HUES6 (cell line): ENCODE measurements around the gene STARD3.

Experiments used
- H3K27ac ChIP-seq: 2 replicates; pipeline ENCODE4 v1.7.0; 2013; ENCODE audit warnings: low read depth, mild to moderate bottlenecking, low read length, inconsistent platforms
- H3K27me3 ChIP-seq: 2 replicates; pipeline ENCODE4 v1.6.1; 2013; ENCODE audit warnings: low read length; ENCODE audit not compliant: control insufficient read depth, insufficient read depth
- H3K36me3 ChIP-seq: 2 replicates; pipeline ENCODE4 v1.6.1; 2013; ENCODE audit warnings: low read length; ENCODE audit not compliant: control insufficient read depth, insufficient read depth
- H3K4me1 ChIP-seq: 2 replicates; pipeline ENCODE4 v1.6.1; 2013; ENCODE audit warnings: low read length; ENCODE audit not compliant: control insufficient read depth, insufficient read depth
- H3K4me3 ChIP-seq: 2 replicates; pipeline ENCODE4 v1.5.1; 2013; ENCODE audit warnings: low read depth, low read length
- H3K9ac ChIP-seq: one replicate; pipeline ENCODE4 v1.6.1; 2013; ENCODE audit warnings: mild to moderate bottlenecking, low read length
- H3K9me3 ChIP-seq: 2 replicates; pipeline ENCODE4 v1.6.1; 2013; ENCODE audit warnings: low read depth, low read length; ENCODE audit not compliant: control insufficient read depth, insufficient read depth

Gene STARD3

DNA sequence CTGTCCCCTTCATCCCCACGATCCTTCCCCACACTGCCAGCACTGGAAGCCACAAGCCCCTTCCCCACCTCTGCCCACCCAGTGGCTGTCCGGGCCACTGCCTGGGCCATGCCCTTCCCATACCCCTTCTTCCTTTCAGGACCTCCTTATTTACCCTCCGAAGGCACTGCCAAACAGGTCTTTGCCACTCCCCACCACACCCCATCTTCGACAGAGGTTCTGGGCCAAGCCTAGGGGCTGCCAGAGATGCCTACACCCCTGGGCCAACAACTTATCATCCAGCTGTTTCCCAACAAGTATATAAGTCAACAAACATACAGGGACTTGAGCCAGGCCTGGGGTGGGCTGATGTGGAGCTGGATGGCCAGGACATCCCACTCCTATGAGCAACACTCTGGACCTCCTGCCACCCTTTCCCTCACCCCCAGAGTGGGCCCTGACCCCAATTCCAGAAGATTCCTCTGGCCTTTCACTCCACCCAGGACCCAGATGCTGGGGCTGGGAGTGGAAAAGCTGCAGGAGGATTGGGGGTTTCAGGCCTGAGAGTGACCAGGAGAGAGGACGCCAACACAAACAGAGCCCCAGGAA is 11.7 kb upstream of the STARD3 start:
- Histone ChIP-seq H3K36me3 (no peaks in the 10 kb centered on the region), H3K27ac (no peak overlapping the region), H3K9ac (no peak overlapping the region), H3K4me1 (peaks cover 38% of the 10 kb centered on the region), H3K4me3 (no peak overlapping the region), H3K27me3 (peaks cover 76% of the 10 kb centered on the region), H3K9me3 (no peaks in the 10 kb centered on the region)

DNA sequence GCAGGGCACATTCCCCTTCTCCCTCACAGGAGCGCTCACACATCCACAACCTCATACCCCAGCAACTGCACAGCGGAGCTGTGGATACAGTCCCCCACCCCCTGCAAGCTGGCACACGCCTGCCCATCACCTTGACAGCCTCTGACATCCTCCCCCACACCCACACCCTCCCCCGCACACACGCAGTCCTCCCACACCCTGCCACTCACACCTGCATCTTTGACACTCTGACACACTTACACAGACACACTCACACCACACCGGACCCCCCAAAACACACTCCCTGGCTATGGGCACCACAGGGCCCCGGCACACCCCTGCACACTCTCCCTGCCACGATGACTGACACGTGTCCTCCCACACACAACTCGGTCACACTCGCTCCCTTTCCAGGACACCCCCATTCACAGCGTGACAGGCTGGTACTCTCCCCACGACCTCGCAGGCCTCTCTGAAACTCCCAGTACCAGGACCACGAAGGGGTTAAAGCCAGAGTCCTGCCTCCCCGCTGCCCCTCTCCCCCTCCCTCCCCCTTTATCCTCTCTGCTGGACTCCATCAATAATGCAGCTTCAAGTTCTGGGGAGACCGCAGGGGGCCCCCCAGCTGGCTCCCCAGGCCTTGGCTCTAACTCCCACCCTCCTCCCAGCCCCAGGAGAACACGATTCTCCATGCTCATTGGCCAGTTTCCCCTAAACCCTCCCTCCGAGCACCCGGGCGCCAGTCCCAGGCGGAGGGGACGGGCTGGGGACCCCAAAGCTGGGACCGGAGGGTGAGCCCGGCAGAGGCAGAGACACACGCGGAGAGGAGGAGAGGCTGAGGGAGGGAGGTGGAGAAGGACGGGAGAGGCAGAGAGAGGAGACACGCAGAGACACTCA is 10.5 kb upstream of the STARD3 start, which contains the start of gene PPP1R1B:
Gene PPP1R1B, plus strand, starts transcription at position 782 of the 876 bp plus-strand sequence. CDS start 441 bp downstream, outside the sequence.
- Histone ChIP-seq H3K27me3 (peaks cover 65% of the 10 kb centered on the region), H3K9me3 (no peaks in the 10 kb centered on the region), H3K4me1 (peaks cover 45% of the 10 kb centered on the region), H3K36me3 (no peaks in the 10 kb centered on the region), H3K9ac (no peak within 1 kb of the TSS), H3K27ac (no peak within 1 kb of the TSS), H3K4me3 (peak within 1 kb of the TSS; percentile 75)

DNA sequence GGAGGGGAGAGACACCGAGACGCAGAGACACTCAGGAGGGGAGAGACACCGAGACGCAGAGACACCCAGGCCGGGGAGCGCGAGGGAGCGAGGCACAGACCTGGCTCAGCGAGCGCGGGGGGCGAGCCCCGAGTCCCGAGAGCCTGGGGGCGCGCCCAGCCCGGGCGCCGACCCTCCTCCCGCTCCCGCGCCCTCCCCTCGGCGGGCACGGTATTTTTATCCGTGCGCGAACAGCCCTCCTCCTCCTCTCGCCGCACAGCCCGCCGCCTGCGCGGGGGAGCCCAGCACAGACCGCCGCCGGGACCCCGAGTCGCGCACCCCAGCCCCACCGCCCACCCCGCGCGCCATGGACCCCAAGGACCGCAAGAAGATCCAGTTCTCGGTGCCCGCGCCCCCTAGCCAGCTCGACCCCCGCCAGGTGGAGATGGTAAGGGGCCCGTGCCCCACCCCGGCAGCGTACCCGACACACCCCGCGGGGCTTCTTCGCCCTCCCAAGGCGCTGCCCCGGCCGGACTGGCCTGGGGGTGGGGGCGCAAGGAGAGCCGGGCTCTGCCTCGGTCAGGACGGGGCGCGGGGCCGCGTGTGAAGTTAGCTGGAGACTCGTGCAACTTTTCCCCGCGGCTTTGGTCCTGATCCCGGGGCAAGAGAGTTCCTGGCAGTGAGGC is 9.8 kb upstream of the STARD3 start:
- no peaks in the 10 kb centered on the region for H3K36me3 ChIP-seq
- peaks cover 53% of the 10 kb centered on the region for H3K4me1 ChIP-seq
- peaks cover 61% of the 10 kb centered on the region for H3K27me3 ChIP-seq
- no peak overlapping the region for H3K9ac ChIP-seq
- no peaks in the 10 kb centered on the region for H3K9me3 ChIP-seq
- no peak overlapping the region for H3K27ac ChIP-seq
- peak overlapping the region; percentile 75 for H3K4me3 ChIP-seq

DNA sequence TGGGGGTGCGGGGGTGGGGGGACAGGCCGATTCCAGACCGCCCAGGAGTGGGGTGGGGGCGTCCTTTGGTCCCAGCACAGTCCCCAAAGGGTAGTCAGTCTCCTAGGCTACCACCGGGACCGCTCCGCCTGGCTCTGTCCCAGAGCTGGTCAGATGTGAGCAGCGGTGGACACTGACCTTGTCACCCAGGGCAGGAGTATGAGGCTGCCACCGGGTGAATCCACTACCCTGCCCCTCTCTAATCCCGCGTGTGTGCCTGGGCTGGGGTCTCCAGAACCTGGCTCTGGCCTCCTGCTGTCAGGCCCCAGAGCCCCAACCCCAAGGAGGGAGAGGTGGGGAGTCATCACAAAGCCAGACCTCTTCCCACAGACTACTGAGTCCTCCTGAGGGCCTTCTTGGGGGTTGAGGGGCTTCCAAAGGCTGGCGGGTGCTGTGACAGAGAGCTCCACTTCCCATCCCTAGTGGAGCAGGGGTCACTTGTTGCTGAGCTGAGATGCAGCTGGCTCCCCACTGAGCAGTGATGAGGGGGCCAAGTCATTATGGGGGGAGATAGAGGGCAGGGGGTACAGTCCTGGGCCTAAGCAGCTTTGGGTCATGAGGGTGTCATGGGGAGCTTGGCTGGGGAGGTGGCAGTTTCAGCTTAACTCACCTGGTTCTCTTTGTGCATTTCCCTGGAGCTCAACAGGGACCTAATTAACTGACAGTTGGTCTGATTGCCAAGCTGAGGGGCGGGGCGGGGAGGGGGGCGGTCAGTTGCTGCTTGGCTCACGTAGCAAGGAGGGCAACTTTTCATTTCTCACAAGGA is 9.0 kb upstream of the STARD3 start:
- H3K27ac ChIP-seq, result no peak overlapping the region
- no peak overlapping the region for H3K9ac ChIP-seq
- H3K27me3 ChIP-seq, result peaks cover 60% of the 10 kb centered on the region
- H3K36me3 ChIP-seq, result no peaks in the 10 kb centered on the region
- H3K4me1 ChIP-seq, result peaks cover 58% of the 10 kb centered on the region
- H3K9me3 ChIP-seq, result no peaks in the 10 kb centered on the region
- H3K4me3 ChIP-seq, result peak overlapping the region; percentile 75

DNA sequence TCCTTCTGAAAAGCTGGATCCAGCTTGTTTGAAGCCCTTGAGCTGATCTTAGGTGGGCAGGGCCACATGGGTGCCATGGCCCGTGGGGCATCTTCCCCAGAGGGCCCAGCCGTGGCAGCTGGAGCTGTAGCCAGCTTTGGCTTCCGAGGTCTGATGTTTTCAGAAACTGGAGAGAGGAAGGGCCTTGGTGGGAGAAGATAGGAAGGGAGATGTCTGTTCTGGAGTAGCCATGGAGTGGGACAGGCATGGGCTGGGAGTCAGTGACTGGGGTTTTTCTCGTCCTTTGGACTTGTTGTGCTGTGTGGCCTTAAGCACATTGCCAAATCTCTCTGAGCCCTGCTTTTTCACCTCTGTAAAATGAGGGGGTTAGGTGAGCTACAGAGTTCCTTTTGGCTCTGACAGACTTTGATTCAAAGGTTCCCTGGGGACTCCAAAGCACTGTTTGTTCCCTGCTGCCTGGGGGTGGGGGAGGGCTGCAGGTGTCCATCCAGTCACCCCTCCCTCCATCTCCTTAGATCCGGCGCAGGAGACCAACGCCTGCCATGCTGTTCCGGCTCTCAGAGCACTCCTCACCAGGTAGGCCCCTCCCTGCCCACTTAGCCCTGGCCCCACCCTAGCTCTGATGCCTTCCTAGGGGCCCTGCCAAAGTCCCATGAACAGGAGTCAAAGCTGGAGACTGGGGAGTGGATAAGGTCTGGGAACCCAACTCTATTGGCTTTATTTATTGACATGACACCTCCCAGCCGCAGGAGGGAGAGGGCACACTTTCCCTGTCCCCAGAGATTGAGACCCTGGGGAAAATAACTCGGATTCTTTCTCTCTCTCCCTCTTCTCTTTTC is 8.1 kb upstream of the STARD3 start:
- Histone ChIP-seq H3K9ac (no peak overlapping the region), H3K27me3 (peaks cover 54% of the 10 kb centered on the region), H3K27ac (no peak overlapping the region), H3K4me1 (peaks cover 54% of the 10 kb centered on the region), H3K9me3 (no peaks in the 10 kb centered on the region), H3K36me3 (no peaks in the 10 kb centered on the region), H3K4me3 (no peak overlapping the region)

DNA sequence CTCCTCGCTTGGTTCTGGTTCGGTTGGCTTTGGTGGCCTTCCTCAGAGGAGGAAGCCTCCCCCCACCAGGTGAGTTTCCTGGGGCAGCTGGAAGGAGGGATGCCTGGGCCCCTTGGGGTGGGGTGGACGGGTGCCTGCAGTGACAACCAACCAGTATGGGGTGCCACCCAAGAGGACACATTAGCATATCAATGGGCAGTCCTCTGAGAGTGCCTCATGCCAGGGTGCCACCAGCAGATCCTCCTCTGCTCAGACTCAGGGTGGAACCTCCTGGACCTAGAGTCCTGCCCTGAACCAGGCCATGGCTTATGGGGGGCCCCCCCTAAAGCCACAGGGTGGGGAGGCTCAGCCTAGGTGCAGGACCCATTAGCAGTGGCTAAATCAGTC is 7.5 kb upstream of the STARD3 start:
- Histone ChIP-seq H3K4me3 (no peak overlapping the region), H3K27me3 (peaks cover 49% of the 10 kb centered on the region), H3K36me3 (no peaks in the 10 kb centered on the region), H3K27ac (no peak overlapping the region), H3K4me1 (peaks cover 56% of the 10 kb centered on the region), H3K9ac (no peak overlapping the region), H3K9me3 (no peaks in the 10 kb centered on the region)

DNA sequence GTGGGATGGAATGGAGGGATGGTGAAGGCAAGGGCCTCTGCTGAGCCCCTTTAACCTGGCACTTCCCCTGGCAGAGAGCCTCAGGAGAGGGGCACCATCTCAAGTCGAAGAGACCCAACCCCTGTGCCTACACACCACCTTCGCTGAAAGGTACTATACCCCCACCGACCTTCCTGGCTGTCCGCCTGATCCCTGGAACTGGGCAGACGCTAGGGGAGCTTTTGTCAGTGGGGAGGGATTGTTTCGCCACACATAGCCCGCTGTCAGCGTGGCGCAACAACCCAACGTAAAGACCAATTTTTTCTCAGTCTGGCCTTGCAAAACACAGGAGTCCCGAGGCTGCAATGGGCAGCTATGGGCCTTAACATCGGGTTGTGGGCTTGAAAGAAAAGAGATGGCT is 7.0 kb upstream of the STARD3 start:
- Histone ChIP-seq H3K27me3 (peaks cover 45% of the 10 kb centered on the region), H3K9me3 (no peaks in the 10 kb centered on the region), H3K4me3 (no peak overlapping the region), H3K9ac (no peak overlapping the region), H3K4me1 (peaks cover 60% of the 10 kb centered on the region), H3K27ac (no peak overlapping the region), H3K36me3 (no peaks in the 10 kb centered on the region)

DNA sequence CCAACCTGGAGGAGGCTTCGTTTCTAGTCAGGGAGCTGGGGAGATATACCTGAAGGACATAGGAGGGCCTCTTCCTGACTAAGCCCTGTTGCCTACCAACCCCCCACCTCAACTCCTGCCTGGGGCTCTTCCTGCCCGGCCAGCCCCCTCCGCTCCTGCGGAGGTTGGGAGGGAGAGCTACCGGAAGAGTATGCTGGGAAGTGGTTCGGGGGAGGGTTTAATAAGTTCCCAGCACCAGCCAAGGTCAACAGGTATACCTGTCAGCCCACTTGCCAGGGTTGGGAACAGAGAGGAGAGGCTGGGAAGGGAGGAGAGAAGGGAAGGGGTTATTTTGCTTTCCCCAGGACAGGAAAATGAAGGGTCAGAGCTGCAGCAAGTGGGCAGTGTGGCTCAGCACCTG is 5.5 kb upstream of the STARD3 start:
- H3K4me1 ChIP-seq, result peaks cover 67% of the 10 kb centered on the region
- no peak overlapping the region for H3K9ac ChIP-seq
- no peaks in the 10 kb centered on the region for H3K9me3 ChIP-seq
- H3K27me3 ChIP-seq, result peaks cover 30% of the 10 kb centered on the region
- no peaks in the 10 kb centered on the region for H3K36me3 ChIP-seq
- H3K4me3 ChIP-seq, result peak overlapping the region; percentile 23; the same call in 1 of the 2 replicates
- H3K27ac ChIP-seq, result no peak overlapping the region

DNA sequence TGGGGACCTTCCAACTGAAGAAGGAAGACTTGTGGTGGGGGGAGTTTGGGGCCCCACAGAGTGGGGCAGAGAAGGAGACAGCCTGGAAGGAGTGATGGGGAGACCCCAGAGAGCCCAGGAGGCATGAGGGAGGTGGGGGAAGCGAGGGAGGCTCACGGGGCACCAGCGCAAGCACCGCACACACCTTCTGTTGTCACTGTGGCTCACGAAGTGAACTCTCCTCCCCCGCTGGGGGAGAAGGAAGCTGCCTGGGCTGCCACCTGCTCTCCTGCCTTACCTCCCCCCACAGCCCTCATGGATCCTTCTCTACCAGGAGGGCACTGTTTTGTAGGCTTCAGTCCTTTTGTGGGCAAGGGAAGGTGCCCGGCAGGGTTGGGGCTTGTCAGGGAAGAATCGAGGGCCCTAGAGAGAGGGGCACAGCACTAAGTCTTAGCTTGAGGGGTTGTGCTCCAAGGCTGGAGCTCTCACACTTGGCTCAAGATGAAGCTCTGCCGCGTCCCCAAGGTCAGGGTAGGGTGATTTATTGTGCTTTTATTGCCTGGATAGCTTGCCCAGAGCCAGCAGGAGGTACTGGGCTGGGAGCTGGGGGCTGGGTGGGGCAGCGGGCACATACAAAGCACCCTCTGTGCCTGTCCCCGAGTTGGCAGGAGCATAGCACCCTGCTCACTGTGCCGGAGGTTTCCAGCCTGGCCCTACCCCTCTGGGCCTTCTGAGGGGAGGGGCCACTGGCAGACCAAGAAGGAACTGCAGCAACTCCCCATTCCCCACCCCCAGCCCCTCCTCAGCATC is 4.6 kb upstream of the STARD3 start:
- Histone ChIP-seq H3K4me3 (no peak overlapping the region), H3K27me3 (peaks cover 21% of the 10 kb centered on the region), H3K9ac (no peak overlapping the region), H3K4me1 (peaks cover 71% of the 10 kb centered on the region), H3K27ac (no peak overlapping the region), H3K9me3 (no peaks in the 10 kb centered on the region), H3K36me3 (no peaks in the 10 kb centered on the region)
